Fibroblast of mammary gland (primary cell): Measurements from ENCODE around the gene RBFOX1.

Experiments
- DNase-seq: peaks from one replicate; pipeline ENCODE4 v3.0.0-alpha.2; 2010; ENCODE audit warnings: low read depth
- H3K4me3 ChIP-seq: 2 replicates; pipeline ENCODE4 v1.5.1; 2011; ENCODE audit warnings: low read depth, mild to moderate bottlenecking, low read length, moderate library complexity; ENCODE audit not compliant: control insufficient read depth
- CTCF ChIP-seq: conservative IDR thresholded peaks from 2 replicates; pipeline ENCODE4 v1.5.1; 2011; ENCODE audit warnings: low read depth, low read length, inconsistent platforms; ENCODE audit not compliant: control insufficient read depth, insufficient read depth

RBFOX1 gene

GRCh38 chr16:7330709-7331108, 1.9 kb upstream of the RBFOX1 start:
- H3K4me3 ChIP-seq: no peak overlapping the region
- no peak for TF ChIP-seq CTCF
- DNase-seq: no peak

- no peak for TF ChIP-seq CTCF
- DNase-seq: no peak
- H3K4me3 ChIP-seq: no peak overlapping the region
Observed at GRCh38 chr16:7331997-7332396, 648 bp upstream of the RBFOX1 start.

- H3K4me3 ChIP-seq: no peak overlapping the region
- TF ChIP-seq CTCF: no peak
- no peak for DNase-seq
Observed at GRCh38 chr16:7333180-7333725, 608 bp downstream of the RBFOX1 start.

GRCh38 chr16:7334801-7335560, 2.3 kb downstream of the RBFOX1 start:
- DNase-seq: no peak
- H3K4me3 ChIP-seq: no peak overlapping the region
- no peak for TF ChIP-seq CTCF

- no peak overlapping the region for H3K4me3 ChIP-seq
- DNase-seq: no peak
Observed at GRCh38 chr16:7335991-7336634, 3.5 kb downstream of the RBFOX1 start.

GRCh38 chr16:7336742-7337141, 4.1 kb downstream of the RBFOX1 start:
- DNase-seq: no peak
- H3K4me3 ChIP-seq: no peak overlapping the region
- no peak for TF ChIP-seq CTCF

More at GRCh38 chr16:7335991-7336634, 3.5 kb downstream of the RBFOX1 start:
- TF ChIP-seq CTCF: no peak
